ENCODE measurements around the gene CD72.

Gene CD72

GRCh38 chr9:35560625-35561337, 57.4 kb downstream of the CD72 start:
- no peak for DNase-seq (ENCODE audit: low read depth, low spot score)

Measured in brain pericyte (primary cell).